GM13977 (cell line): ENCODE data around the gene CRHR2.

ENCODE experiments used
- DNase-seq: peaks from one replicate; pipeline ENCODE4 v3.0.0; 2012; ENCODE audit warnings: low spot score
- in situ Hi-C: fragments of 300-500 bp; cut with MboI; formaldehyde crosslinking; loops from one replicate; pipeline ENCODE4 v1.12.0; 2022; ENCODE audit warnings: low sequenced_read_pairs, low pct_unique_long_range_greater_than_20kb, mixed read lengths, inconsistent platforms; ENCODE audit not compliant: unreplicated experiment
- TF ChIP-seq, protein P1 (sequence below): IDR thresholded peaks from 2 replicates; pipeline ENCODE4 v1.5.1; 2012; ENCODE audit warnings: mild to moderate bottlenecking, control low read depth; ENCODE audit not compliant: insufficient read depth; ENCODE audit errors: extremely low read depth, missing control alignments

Gene CRHR2

DNA sequence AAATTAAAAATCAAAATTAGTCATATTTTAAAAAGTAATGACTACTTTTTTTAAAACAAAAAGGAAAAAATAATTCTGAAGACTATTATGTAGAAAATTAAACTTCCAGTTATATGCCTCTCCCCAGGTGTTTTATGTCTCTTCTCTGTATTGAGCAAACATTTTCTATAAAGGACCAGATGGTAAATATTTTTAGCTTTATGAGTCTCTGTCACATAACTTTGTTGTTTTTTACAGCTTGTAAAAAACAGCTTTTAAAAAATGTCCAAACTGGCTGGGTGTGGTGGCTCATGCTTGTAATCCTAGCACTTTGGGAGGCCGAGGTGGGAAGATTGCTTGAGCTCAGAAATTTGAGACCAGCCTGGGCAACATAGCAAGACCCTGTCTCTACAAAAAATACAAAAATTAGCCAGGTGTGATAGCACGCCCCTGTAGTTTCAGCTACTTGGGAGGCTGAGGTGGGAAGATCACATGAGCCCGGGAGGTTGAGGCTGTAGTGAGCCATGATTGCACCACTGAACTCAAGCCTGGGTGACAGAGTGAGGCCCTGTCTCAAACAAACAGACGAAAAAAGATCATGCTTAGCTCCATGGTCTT, 64.1 kb downstream of the CRHR2 start:
- in situ Hi-C loops, result no loop called here
- TF ChIP-seq, protein P1, sequence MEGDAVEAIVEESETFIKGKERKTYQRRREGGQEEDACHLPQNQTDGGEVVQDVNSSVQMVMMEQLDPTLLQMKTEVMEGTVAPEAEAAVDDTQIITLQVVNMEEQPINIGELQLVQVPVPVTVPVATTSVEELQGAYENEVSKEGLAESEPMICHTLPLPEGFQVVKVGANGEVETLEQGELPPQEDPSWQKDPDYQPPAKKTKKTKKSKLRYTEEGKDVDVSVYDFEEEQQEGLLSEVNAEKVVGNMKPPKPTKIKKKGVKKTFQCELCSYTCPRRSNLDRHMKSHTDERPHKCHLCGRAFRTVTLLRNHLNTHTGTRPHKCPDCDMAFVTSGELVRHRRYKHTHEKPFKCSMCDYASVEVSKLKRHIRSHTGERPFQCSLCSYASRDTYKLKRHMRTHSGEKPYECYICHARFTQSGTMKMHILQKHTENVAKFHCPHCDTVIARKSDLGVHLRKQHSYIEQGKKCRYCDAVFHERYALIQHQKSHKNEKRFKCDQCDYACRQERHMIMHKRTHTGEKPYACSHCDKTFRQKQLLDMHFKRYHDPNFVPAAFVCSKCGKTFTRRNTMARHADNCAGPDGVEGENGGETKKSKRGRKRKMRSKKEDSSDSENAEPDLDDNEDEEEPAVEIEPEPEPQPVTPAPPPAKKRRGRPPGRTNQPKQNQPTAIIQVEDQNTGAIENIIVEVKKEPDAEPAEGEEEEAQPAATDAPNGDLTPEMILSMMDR, result no peak
- DNase-seq, result no peak

DNA sequence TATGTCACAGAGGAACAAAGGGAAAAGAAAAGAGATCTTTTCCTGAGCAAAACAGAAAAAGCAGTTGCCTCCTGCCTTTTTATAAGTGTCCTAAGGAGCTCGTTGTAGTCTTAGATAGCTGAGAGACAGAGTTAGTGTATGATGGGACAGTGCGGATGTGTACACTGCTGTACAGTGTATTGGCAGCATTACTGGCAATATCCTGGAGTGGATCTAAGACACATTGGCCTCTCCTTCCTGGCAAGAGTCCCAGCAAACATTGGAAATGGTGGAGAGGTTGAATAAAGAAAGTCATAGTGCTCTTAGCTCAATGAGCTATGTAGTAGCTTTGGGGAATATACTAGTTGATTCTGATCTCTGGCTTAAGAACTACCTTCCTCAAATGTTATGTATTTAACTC, 64.9 kb downstream of the CRHR2 start:
- no peak for DNase-seq
- TF ChIP-seq, protein P1, result no peak
- in situ Hi-C loops, result no loop called here

DNA sequence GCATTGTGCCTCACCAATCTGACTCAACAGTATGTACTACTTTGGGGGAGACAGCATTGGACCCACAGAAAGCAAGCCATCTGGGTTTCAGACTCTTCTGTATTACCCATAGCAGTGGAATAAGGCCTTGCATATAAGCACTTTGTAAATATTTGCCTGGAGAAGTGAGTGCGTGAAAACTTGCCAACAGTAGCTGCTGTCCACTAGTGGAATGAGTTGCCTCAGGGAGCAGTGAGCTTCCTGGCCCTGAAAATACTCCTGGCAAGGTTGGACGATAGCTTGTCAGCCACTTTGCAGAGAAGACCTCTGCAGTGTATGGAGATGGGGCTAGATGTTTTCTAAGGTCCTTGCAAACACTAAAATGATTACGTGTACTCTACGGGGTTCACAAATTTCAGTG, 65.9 kb downstream of the CRHR2 start:
- TF ChIP-seq, protein P1, result no peak
- no peak for DNase-seq
- in situ Hi-C loops, result no loop called here

DNA sequence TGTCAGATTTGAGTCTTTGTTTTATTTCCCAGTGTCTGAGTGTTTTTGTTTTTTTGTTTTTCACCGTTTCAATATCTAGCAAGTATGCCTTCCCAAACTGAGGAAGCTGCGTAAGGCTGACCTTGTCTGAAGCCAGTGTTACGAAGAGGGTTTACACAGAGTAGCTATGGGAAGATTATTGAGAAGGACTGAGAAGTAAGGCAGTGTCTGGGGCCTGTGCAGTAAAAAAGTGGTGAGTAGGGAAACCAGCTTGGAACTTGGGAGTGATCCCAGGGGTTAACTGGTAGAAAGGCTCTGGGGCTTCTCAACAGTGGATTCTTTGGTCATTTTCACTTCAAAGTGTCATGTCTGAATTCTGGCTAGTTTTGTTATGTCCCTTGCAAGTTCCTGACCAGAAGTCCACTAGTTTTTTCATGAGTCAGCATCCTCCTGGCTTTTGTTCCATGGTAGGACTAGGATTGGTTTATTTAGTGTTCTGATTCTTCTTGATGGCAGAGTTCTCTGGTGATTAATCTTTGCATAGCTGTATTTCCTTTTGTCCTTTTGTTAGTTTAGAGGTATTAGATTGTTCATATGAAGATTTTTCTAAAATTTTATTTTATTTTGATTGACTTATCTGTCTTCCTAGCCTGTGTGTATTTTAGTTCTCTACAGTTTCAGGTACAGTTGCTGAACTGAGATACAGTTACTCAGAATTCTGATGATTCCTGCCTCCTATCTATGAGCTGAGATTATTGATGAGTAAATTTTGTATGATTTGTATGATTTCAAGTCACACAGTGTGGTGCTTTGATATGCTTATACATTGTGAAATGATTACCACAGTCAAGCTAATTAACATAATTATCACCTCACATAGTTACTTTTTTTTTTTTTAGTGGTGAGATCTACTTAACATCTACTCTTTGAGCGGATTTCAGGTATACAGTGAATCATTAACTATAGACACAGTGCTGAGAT, 68.6 kb downstream of the CRHR2 start:
- TF ChIP-seq, protein P1, result no peak
- in situ Hi-C loops, result no loop called here
- no peak for DNase-seq

DNA sequence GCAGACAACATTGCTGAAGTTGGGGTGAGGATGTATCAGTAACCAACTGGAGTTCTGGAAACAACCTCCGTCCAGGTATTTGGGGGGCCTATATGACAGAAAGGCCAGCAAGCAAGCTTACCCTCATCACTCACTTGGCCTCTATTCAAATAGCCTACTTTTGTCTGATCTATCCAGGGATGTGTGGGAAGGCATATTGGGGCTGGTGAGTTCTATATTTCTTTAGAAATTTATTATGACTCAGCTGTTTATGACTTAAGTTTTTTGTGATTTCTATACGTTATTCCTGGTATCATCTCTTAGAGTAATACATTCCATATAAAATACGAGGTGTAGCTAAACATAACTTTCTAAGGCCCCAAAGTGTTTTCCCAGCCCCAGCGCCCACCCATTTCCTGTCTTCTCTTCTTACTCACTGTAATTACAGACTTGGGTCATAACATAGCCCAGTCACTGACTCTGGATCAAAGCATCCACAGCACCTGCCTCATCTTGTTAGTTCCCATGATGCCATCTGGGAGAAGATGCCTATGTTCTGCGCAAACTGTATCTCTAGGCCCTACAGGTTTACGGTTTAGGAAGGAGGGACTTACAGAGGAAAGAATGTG, 69.5 kb downstream of the CRHR2 start:
- DNase-seq, result no peak
- in situ Hi-C loops, result no loop called here
- TF ChIP-seq, protein P1, result no peak

DNA sequence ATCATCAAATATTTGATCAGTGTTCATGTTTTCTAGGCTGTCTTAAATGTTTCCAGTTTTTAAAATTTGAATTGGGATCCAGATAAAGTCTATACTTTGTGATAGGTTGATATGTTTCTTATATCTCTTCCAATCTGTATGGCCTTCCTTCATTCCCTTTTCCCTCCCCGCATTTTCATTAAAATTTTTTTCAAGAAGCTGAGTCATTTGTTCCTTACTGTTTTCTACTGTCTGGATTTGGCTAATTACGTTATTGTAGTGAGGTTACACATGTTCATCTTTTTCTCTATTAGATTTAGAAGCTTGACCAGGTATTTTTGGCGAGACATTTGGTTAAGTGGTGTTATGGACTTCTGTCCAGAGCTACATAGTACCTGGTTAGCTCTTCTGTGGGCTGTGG, 76.4 kb downstream of the CRHR2 start:
- in situ Hi-C loops, result no loop called here
- TF ChIP-seq, protein P1, result no peak
- DNase-seq, result no peak
